GM21367 (cell line): ENCODE data around the gene DSCAM.

Source experiments
- ATAC-seq: cut with Tn5 transposase; IDR thresholded peaks from one replicate; pipeline ENCODE4 v1.9.1; 2021; ENCODE audit not compliant: unreplicated experiment

DSCAM gene

GRCh38 chr21:40562242-40563002, 284.5 kb downstream of the DSCAM start:
- no peak for ATAC-seq

- ATAC-seq, result no peak
Measured at GRCh38 chr21:40556442-40556968, 290.5 kb downstream of the DSCAM start.

- ATAC-seq, result no peak
Measured at GRCh38 chr21:40555021-40555528, 291.9 kb downstream of the DSCAM start.

- ATAC-seq, result no peak
Measured at GRCh38 chr21:40553781-40554180, 293.2 kb downstream of the DSCAM start.

GRCh38 chr21:40547906-40548513, 298.9 kb downstream of the DSCAM start:
- no peak for ATAC-seq

- ATAC-seq, result no peak
Measured at GRCh38 chr21:40546647-40547046, 300.3 kb downstream of the DSCAM start.

- ATAC-seq, result no peak
Measured at GRCh38 chr21:40540216-40540615, 306.7 kb downstream of the DSCAM start.

GRCh38 chr21:40534886-40535285, 312.1 kb downstream of the DSCAM start:
- ATAC-seq, result no peak

GRCh38 chr21:40531431-40532110, 315.4 kb downstream of the DSCAM start:
- ATAC-seq, result no peak

GRCh38 chr21:40531016-40531415, 315.9 kb downstream of the DSCAM start:
- ATAC-seq, result no peak

- no peak for ATAC-seq
Measured at GRCh38 chr21:40517646-40518045, 329.3 kb downstream of the DSCAM start.

GRCh38 chr21:40516335-40516734, 330.6 kb downstream of the DSCAM start:
- no peak for ATAC-seq

GRCh38 chr21:40512590-40512989, 334.4 kb downstream of the DSCAM start:
- no peak for ATAC-seq

- ATAC-seq, result no peak
Measured at GRCh38 chr21:40507978-40508377, 339.0 kb downstream of the DSCAM start.

- no peak for ATAC-seq
Measured at GRCh38 chr21:40505681-40506080, 341.3 kb downstream of the DSCAM start.

GRCh38 chr21:40505244-40505643, 341.7 kb downstream of the DSCAM start:
- no peak for ATAC-seq

GRCh38 chr21:40504825-40505224, 342.1 kb downstream of the DSCAM start:
- ATAC-seq, result no peak

GRCh38 chr21:40496116-40496515, 350.8 kb downstream of the DSCAM start:
- ATAC-seq, result no peak

- no peak for ATAC-seq
Measured at GRCh38 chr21:40490408-40490807, 356.6 kb downstream of the DSCAM start.

GRCh38 chr21:40489001-40489400, 358.0 kb downstream of the DSCAM start:
- no peak for ATAC-seq

GRCh38 chr21:40481764-40482163, 365.2 kb downstream of the DSCAM start:
- ATAC-seq, result no peak

GRCh38 chr21:40474513-40474912, 372.4 kb downstream of the DSCAM start:
- ATAC-seq, result no peak
